H1 (cell line): ENCODE results near the gene RPL18. TPM values are rescaled to one million over a fixed set of nuclear protein-coding genes. Genes with fewer than 3 reads are reported as not detected.
A peak's percentile ranks its signal among the peaks of the same experiment; 100 is the strongest.
"Not testable (repeated sequence)": the region's sequence is repeated elsewhere in the genome, so short reads cannot be mapped to it uniquely, and the experiment has no call there.

Experiments used
- CTCF ChIA-PET: fragments of 300-600 bp; sonication (Branson Sonifier 250); formaldehyde crosslinking; loops from one replicate; lab custom pipeline; 2021; ENCODE audit not compliant: partially characterized antibody; lab: Charles Lee
- POLR2A ChIA-PET: fragments of 300-600 bp; sonication (Branson Sonifier 250); formaldehyde crosslinking; loops from one replicate; lab custom pipeline; 2021; ENCODE audit warnings: inconsistent platforms; ENCODE audit not compliant: partially characterized antibody; lab: Charles Lee
- DNase-seq, 2 experiments: peaks; one replicate each; pipeline versions ENCODE4 v3.0.0 to v3.0.0-alpha.2; 2010 to 2022; ENCODE audit warnings: low spot score in 2 of 2, low read depth in 1 of 2, mixed read lengths in 1 of 2
- FAIRE-seq: peaks from 2 replicates; lab custom pipeline; 2011; peaks lifted over from hg19 to GRCh38; lab: Jason Lieb, UNC
- H2AFZ ChIP-seq: 2 replicates; pipeline ENCODE4 v1.8.1; 2012; ENCODE audit warnings: low read length, inconsistent platforms
- H2AK5ac ChIP-seq: 2 replicates; pipeline ENCODE4 v1.6.1; 2013; ENCODE audit warnings: low read depth, low read length
- H2BK120ac ChIP-seq: replicated peaks from 2 replicates; pipeline ENCODE3; 2013; ENCODE audit warnings: low read depth, low read length, inconsistent platforms
- H2BK12ac ChIP-seq: 2 replicates; pipeline ENCODE4 v1.6.1; 2013; ENCODE audit warnings: low read depth, low read length
- H2BK15ac ChIP-seq: 2 replicates; pipeline ENCODE4 v1.6.1; 2013; ENCODE audit warnings: low read length
- H2BK20ac ChIP-seq: 2 replicates; pipeline ENCODE4 v1.6.1; 2013; ENCODE audit warnings: low read length
- H2BK5ac ChIP-seq: 2 replicates; pipeline ENCODE4 v1.6.1; 2013; ENCODE audit warnings: low read depth, low read length
- H3K14ac ChIP-seq: 2 replicates; pipeline ENCODE4 v1.6.1; 2013; ENCODE audit warnings: inconsistent platforms; ENCODE audit not compliant: insufficient read length
- H3K18ac ChIP-seq: 2 replicates; pipeline ENCODE4 v1.6.1; 2013; ENCODE audit warnings: low read length; ENCODE audit errors: extremely low read depth
- H3K23ac ChIP-seq: 2 replicates; pipeline ENCODE4 v1.6.1; 2013; ENCODE audit warnings: inconsistent platforms; ENCODE audit not compliant: insufficient read length
- H3K23me2 ChIP-seq: 2 replicates; pipeline ENCODE4 v1.6.1; 2013; ENCODE audit warnings: low read depth, low read length
- H3K27ac ChIP-seq: 2 replicates; pipeline ENCODE4 v1.6.1; 2011; ENCODE audit warnings: low read depth, low read length, inconsistent platforms
- H3K27me3 ChIP-seq, 4 experiments: replicated peaks in 1 of 4; 1 replicate in 1 of 4; 2 replicates in 3 of 4; pipeline versions ENCODE4 v1.6.1 to v1.8.1; 2011 to 2013; ENCODE audit warnings: low read length in 3 of 4, mild to moderate bottlenecking in 3 of 4, inconsistent platforms in 2 of 4, mixed read lengths in 2 of 4, moderate library complexity in 1 of 4; ENCODE audit not compliant: control insufficient read depth in 3 of 4, insufficient read depth in 3 of 4; ENCODE audit errors: extremely low read depth in 1 of 4
- H3K36me3 ChIP-seq, 4 experiments: 2 replicates each; pipeline versions ENCODE4 v1.6.1 to v1.8.1; 2011 to 2013; ENCODE audit warnings: mild to moderate bottlenecking in 4 of 4, low read length in 3 of 4, moderate library complexity in 2 of 4, control low read depth in 1 of 4, inconsistent platforms in 1 of 4; ENCODE audit not compliant: insufficient read depth in 4 of 4, control insufficient read depth in 2 of 4
- H3K4ac ChIP-seq: replicated peaks from 2 replicates; pipeline ENCODE3; 2013; ENCODE audit warnings: low read length, low read depth, mixed read lengths, inconsistent platforms; ENCODE audit not compliant: insufficient read length
- H3K4me1 ChIP-seq, 4 experiments: replicated peaks in 1 of 4; 1 replicate in 1 of 4; 2 replicates in 3 of 4; pipeline versions ENCODE4 v1.6.1 to v1.8.1; 2011 to 2013; ENCODE audit warnings: low read length in 3 of 4, inconsistent platforms in 2 of 4, mixed read lengths in 1 of 4; ENCODE audit not compliant: insufficient read depth in 4 of 4, control insufficient read depth in 3 of 4
- H3K4me2 ChIP-seq, 2 experiments: 2 replicates each; pipeline versions ENCODE4 v1.6.1 to v1.8.1; 2011 to 2013; ENCODE audit warnings: low read depth in 2 of 2, low read length in 2 of 2, control low read depth in 1 of 2, inconsistent platforms in 1 of 2, mild to moderate bottlenecking in 1 of 2; ENCODE audit not compliant: insufficient read depth in 1 of 2
- H3K4me3 ChIP-seq, 4 experiments: fragments of 200-600, 300-600 bp in 1 of 4; sonication (generic), shearing (Covaris generic), sonication (Bioruptor Twin) in 1 of 4; 2 replicates each; pipeline versions ENCODE4 v1.5.1 to v1.8.1; 2011 to 2016; ENCODE audit warnings: low read length in 4 of 4, low read depth in 3 of 4, control low read depth in 2 of 4, inconsistent platforms in 2 of 4, mild to moderate bottlenecking in 2 of 4, mixed read lengths in 1 of 4, moderate library complexity in 1 of 4; ENCODE audit not compliant: insufficient read depth in 2 of 4; ENCODE audit errors: extremely low read depth in 1 of 4
- H3K56ac ChIP-seq: replicated peaks from 2 replicates; pipeline ENCODE3; 2013; ENCODE audit warnings: low read depth, mild to moderate bottlenecking, mixed read lengths, low read length, inconsistent platforms; ENCODE audit not compliant: insufficient read length
- H3K79me1 ChIP-seq: 2 replicates; pipeline ENCODE4 v1.6.1; 2013; ENCODE audit warnings: low read depth, low read length, control low read depth
- H3K79me2 ChIP-seq, 2 experiments: 2 replicates each; pipeline versions ENCODE4 v1.6.1 to v1.8.1; 2012 to 2013; ENCODE audit warnings: low read length in 2 of 2, mild to moderate bottlenecking in 2 of 2, inconsistent platforms in 1 of 2; ENCODE audit not compliant: insufficient read depth in 2 of 2, control insufficient read depth in 1 of 2
- H3K9ac ChIP-seq, 4 experiments: replicated peaks in 1 of 4; 1 replicate in 1 of 4; 2 replicates in 3 of 4; pipeline versions ENCODE4 v1.6.1 to v1.8.1; 2011 to 2013; ENCODE audit warnings: low read depth in 3 of 4, low read length in 3 of 4, control low read depth in 2 of 4, mild to moderate bottlenecking in 2 of 4, moderate library complexity in 2 of 4, inconsistent platforms in 1 of 4; ENCODE audit errors: extremely low read depth in 1 of 4
- H3K9me3 ChIP-seq, 2 experiments: 2 replicates each; pipeline versions ENCODE4 v1.6.1 to v1.8.1; 2012 to 2013; ENCODE audit warnings: mild to moderate bottlenecking in 2 of 2, moderate library complexity in 2 of 2, control low read depth in 1 of 2, inconsistent platforms in 1 of 2, low read depth in 1 of 2, low read length in 1 of 2, mixed read lengths in 1 of 2; ENCODE audit not compliant: insufficient read depth in 2 of 2
- H4K20me1 ChIP-seq, 2 experiments: replicated peaks in 1 of 2; 2 replicates each; pipeline versions ENCODE3 to v1.8.1; 2011 to 2013; ENCODE audit warnings: inconsistent platforms in 2 of 2, low read length in 2 of 2, mild to moderate bottlenecking in 1 of 2; ENCODE audit not compliant: insufficient read depth in 2 of 2, control insufficient read depth in 1 of 2
- H4K5ac ChIP-seq: 2 replicates; pipeline ENCODE4 v1.6.1; 2013; ENCODE audit warnings: low read length, low read depth, mixed read lengths, inconsistent platforms; ENCODE audit not compliant: insufficient read length
- H4K8ac ChIP-seq: 2 replicates; pipeline ENCODE4 v1.8.0; 2013; ENCODE audit warnings: mild to moderate bottlenecking, moderate library complexity, low read length, inconsistent platforms; ENCODE audit not compliant: insufficient read depth; ENCODE audit errors: extremely low read depth
- H4K91ac ChIP-seq: replicated peaks from 2 replicates; pipeline ENCODE3; 2013; ENCODE audit warnings: low read length, mixed read lengths, inconsistent platforms; ENCODE audit not compliant: insufficient read length
- KDM1A ChIP-seq: fragments of 200-600, 300-600 bp; sonication (generic); IDR thresholded peaks from 2 replicates; pipeline ENCODE4 v1.7.1; 2016; ENCODE audit warnings: mild to moderate bottlenecking, low read length, borderline replicate concordance
- WGBS, 2 experiments: shearing (Covaris generic) in 1 of 2; methylation state at CpG; one replicate each; pipeline versions ENCODE4 v1.1.6 to v1.1.7; 2013 to 2015; ENCODE audit warnings: low lambda C conversion rate in 2 of 2, mixed read lengths in 2 of 2, inconsistent platforms in 1 of 2, low coverage in 1 of 2, missing lambda C conversion rate in 1 of 2; ENCODE audit not compliant: insufficient replicate concordance in 2 of 2, insufficient coverage in 1 of 2, insufficient read length in 1 of 2; ENCODE audit errors: extremely low coverage in 1 of 2, missing lambda C conversion rate in 1 of 2; 5-methylcytosine and 5-hydroxymethylcytosine counted together
- polyA plus RNA-seq, 7 experiments: library from polyadenylated mRNA; depleted of rRNA in 3 of 7; stranded (reverse) in 5 of 7; unstranded in 2 of 7; fragments of >200 nt in 5 of 7; fragments of 200-250 nt in 2 of 7; gene quantifications; 1 replicate in 5 of 7; 2 replicates in 1 of 7; 4 replicates in 1 of 7; pipeline versions ENCODE4 v1.2.1 to v1.2.3, GENCODE V29; 2011 to 2013; ENCODE audit warnings: missing spikeins in 2 of 7, mixed read lengths in 2 of 7
- total RNA-seq: library from RNA; stranded (reverse); fragmentation: NEBNext Ultra II Directional; extraction: Animal tissue kit (Norgen Biotek cat#: 25700); gene quantifications from 2 replicates; pipeline ENCODE4 v1.2.1, GENCODE V29; 2021

Gene RPL18
- total and polyA plus RNA-seq, 2 of the 8 experiments (the other 6 are each of a cell fraction or from before 2014, with no cell fraction given) = 1,669 to 2,789 TPM

GRCh38 chr19:48577908-48578307 is 41.1 kb downstream of the RPL18 start:
- not testable (repeated sequence) for H4K8ac ChIP-seq, H3K79me1 ChIP-seq, H2AK5ac ChIP-seq, H3K36me3 ChIP-seq, H3K4me2 ChIP-seq, H3K14ac ChIP-seq, H2BK5ac ChIP-seq, H4K91ac ChIP-seq, H3K4ac ChIP-seq, H2BK20ac ChIP-seq, H3K9ac ChIP-seq, H3K23ac ChIP-seq, H3K23me2 ChIP-seq, H2BK15ac ChIP-seq, H3K18ac ChIP-seq, H3K4me3 ChIP-seq, H3K79me2 ChIP-seq, H3K56ac ChIP-seq, H3K27ac ChIP-seq, H3K4me1 ChIP-seq, H3K9me3 ChIP-seq, DNase-seq, H2BK12ac ChIP-seq, H4K5ac ChIP-seq, H2AFZ ChIP-seq, FAIRE-seq, H2BK120ac ChIP-seq, H4K20me1 ChIP-seq, H3K27me3 ChIP-seq
- peak; percentile 26; the same call in 1 of the 2 replicates for TF ChIP-seq KDM1A
- POLR2A ChIA-PET = interaction anchor here (1.2 kb wide), 1 partner anchor 16 kb away, joined by 4 read pairs; no protein-coding TSS in a partner anchor
- 90% methylated on average over 7 of the region's 7 CpGs; no CpG with 5 or more reads in 1 of the 2 experiments for WGBS, 2 experiments
- CTCF ChIA-PET = interaction anchor here (1.0 to 1.4 kb wide), 4 partner anchors 36 to 264 kb away, joined by 3 to 5 read pairs (median 4); no protein-coding TSS in a partner anchor
